ENCODE results near the gene TH.

TH gene

GRCh38 chr11:2151500-2152257, 19.9 kb downstream of the TH start:
- H3K9me3 Mint-ChIP-seq = no peaks in the 10 kb centered on the region
- H3K27me3 Mint-ChIP-seq = peaks cover 55% of the 10 kb centered on the region
- peak overlapping the region; percentile 25 for H3K4me3 Mint-ChIP-seq
- no peaks in the 10 kb centered on the region for H3K36me3 Mint-ChIP-seq
- peak; percentile 70 for ATAC-seq
- peaks cover 17% of the 10 kb centered on the region for H3K4me1 Mint-ChIP-seq
- no peak overlapping the region for H3K27ac Mint-ChIP-seq

- H3K4me3 Mint-ChIP-seq = no peak overlapping the region
- no peak overlapping the region for H3K27ac Mint-ChIP-seq
- H3K27me3 Mint-ChIP-seq = peaks cover 66% of the 10 kb centered on the region
- ATAC-seq = no peak
- peaks cover 17% of the 10 kb centered on the region for H3K4me1 Mint-ChIP-seq
- no peaks in the 10 kb centered on the region for H3K9me3 Mint-ChIP-seq
- H3K36me3 Mint-ChIP-seq = no peaks in the 10 kb centered on the region
These were observed 21.5 kb downstream of the TH start for GRCh38 chr11:2149864-2150847.

GRCh38 chr11:2149460-2149859, 22.2 kb downstream of the TH start:
- Mint-ChIP-seq H3K4me3 (no peak overlapping the region), H3K27ac (no peak overlapping the region), H3K27me3 (peaks cover 73% of the 10 kb centered on the region), H3K4me1 (peaks cover 17% of the 10 kb centered on the region), H3K9me3 (no peaks in the 10 kb centered on the region), H3K36me3 (no peaks in the 10 kb centered on the region)
- no peak for ATAC-seq

- no peaks in the 10 kb centered on the region for H3K9me3 Mint-ChIP-seq
- H3K27me3 Mint-ChIP-seq = peaks cover 75% of the 10 kb centered on the region
- no peak overlapping the region for H3K4me3 Mint-ChIP-seq
- peaks cover 18% of the 10 kb centered on the region for H3K4me1 Mint-ChIP-seq
- ATAC-seq = no peak
- no peak overlapping the region for H3K27ac Mint-ChIP-seq
- no peaks in the 10 kb centered on the region for H3K36me3 Mint-ChIP-seq
These were observed 23.0 kb downstream of the TH start for GRCh38 chr11:2148595-2148994.

GRCh38 chr11:2147391-2147790, 24.2 kb downstream of the TH start:
- H3K36me3 Mint-ChIP-seq = no peaks in the 10 kb centered on the region
- no peak overlapping the region for H3K4me3 Mint-ChIP-seq
- ATAC-seq = no peak
- no peak overlapping the region for H3K27ac Mint-ChIP-seq
- peaks cover 87% of the 10 kb centered on the region for H3K27me3 Mint-ChIP-seq
- no peaks in the 10 kb centered on the region for H3K9me3 Mint-ChIP-seq
- H3K4me1 Mint-ChIP-seq = peaks cover 30% of the 10 kb centered on the region

GRCh38 chr11:2146051-2146450, 25.6 kb downstream of the TH start:
- Mint-ChIP-seq H3K27ac (no peak overlapping the region), H3K4me1 (peaks cover 26% of the 10 kb centered on the region), H3K4me3 (no peak overlapping the region), H3K27me3 (peaks cover 93% of the 10 kb centered on the region), H3K36me3 (no peaks in the 10 kb centered on the region), H3K9me3 (no peaks in the 10 kb centered on the region)
- no peak for ATAC-seq

- Mint-ChIP-seq H3K4me1 (peaks cover 24% of the 10 kb centered on the region), H3K36me3 (no peaks in the 10 kb centered on the region), H3K27me3 (peaks cover 87% of the 10 kb centered on the region), H3K4me3 (no peak overlapping the region), H3K27ac (no peak overlapping the region), H3K9me3 (no peaks in the 10 kb centered on the region)
- ATAC-seq = no peak
These were observed 26.9 kb downstream of the TH start for GRCh38 chr11:2144544-2145248.

- Mint-ChIP-seq H3K27ac (no peak overlapping the region), H3K36me3 (no peaks in the 10 kb centered on the region)
These were observed 27.6 kb downstream of the TH start for GRCh38 chr11:2143799-2144543.

GRCh38 chr11:2143477-2143798, 28.2 kb downstream of the TH start:
- no peaks in the 10 kb centered on the region for H3K36me3 Mint-ChIP-seq
- peak overlapping the region; percentile 15 for H3K4me3 Mint-ChIP-seq
- no peak overlapping the region for H3K27ac Mint-ChIP-seq
- H3K4me1 Mint-ChIP-seq = peaks cover 24% of the 10 kb centered on the region
- peaks cover 78% of the 10 kb centered on the region for H3K27me3 Mint-ChIP-seq
- no peaks in the 10 kb centered on the region for H3K9me3 Mint-ChIP-seq
- no peak for ATAC-seq

More at GRCh38 chr11:2143799-2144543, 27.6 kb downstream of the TH start:
- Mint-ChIP-seq H3K27me3 (peaks cover 80% of the 10 kb centered on the region), H3K9me3 (no peaks in the 10 kb centered on the region), H3K4me1 (peaks cover 24% of the 10 kb centered on the region), H3K4me3 (no peak overlapping the region)
- no peak for ATAC-seq

GRCh38 chr11:2142762-2143202, 28.8 kb downstream of the TH start:
- H3K4me3 Mint-ChIP-seq = no peak overlapping the region
- no peak overlapping the region for H3K27ac Mint-ChIP-seq
- peaks cover 78% of the 10 kb centered on the region for H3K27me3 Mint-ChIP-seq
- H3K4me1 Mint-ChIP-seq = peaks cover 24% of the 10 kb centered on the region
- no peaks in the 10 kb centered on the region for H3K36me3 Mint-ChIP-seq
- H3K9me3 Mint-ChIP-seq = no peaks in the 10 kb centered on the region
- ATAC-seq = peak; percentile 81

GRCh38 chr11:2142300-2142759, 29.3 kb downstream of the TH start:
- no peak overlapping the region for H3K4me3 Mint-ChIP-seq
- no peak for ATAC-seq
- no peak overlapping the region for H3K27ac Mint-ChIP-seq
- peaks cover 78% of the 10 kb centered on the region for H3K27me3 Mint-ChIP-seq
- H3K36me3 Mint-ChIP-seq = no peaks in the 10 kb centered on the region
- H3K9me3 Mint-ChIP-seq = no peaks in the 10 kb centered on the region
- H3K4me1 Mint-ChIP-seq = peaks cover 28% of the 10 kb centered on the region

- ATAC-seq = no peak
- no peak overlapping the region for H3K4me3 Mint-ChIP-seq
- H3K9me3 Mint-ChIP-seq = no peaks in the 10 kb centered on the region
- H3K36me3 Mint-ChIP-seq = no peaks in the 10 kb centered on the region
- peaks cover 37% of the 10 kb centered on the region for H3K4me1 Mint-ChIP-seq
- no peak overlapping the region for H3K27ac Mint-ChIP-seq
- peaks cover 78% of the 10 kb centered on the region for H3K27me3 Mint-ChIP-seq
These were observed 30.9 kb downstream of the TH start for GRCh38 chr11:2140411-2141400.

GRCh38 chr11:2139621-2140337, 31.8 kb downstream of the TH start:
- Mint-ChIP-seq H3K36me3 (no peaks in the 10 kb centered on the region), H3K27me3 (peaks cover 78% of the 10 kb centered on the region), H3K4me3 (no peak overlapping the region), H3K9me3 (no peaks in the 10 kb centered on the region), H3K4me1 (peaks cover 37% of the 10 kb centered on the region), H3K27ac (no peak overlapping the region)
- no peak for ATAC-seq

Data from stimulated activated memory B cell treated with anti-CD40 and anti-IgM and Interleukin-4, amounts not matched to agents 10 μg/mL and 1 μg/mL and 100 μg/mL, for 72 hours (primary cell).